ENCODE results near the gene PIP5K1B. TPM values are rescaled to one million over a fixed set of nuclear protein-coding genes. Genes with fewer than 3 reads are reported as not detected.

Gene PIP5K1B
- total and polyA plus RNA-seq, 2 of the 13 experiments (the other 11 are each of a cell fraction or from before 2014, with no cell fraction given): 15.8 to 17.5 TPM

DNA sequence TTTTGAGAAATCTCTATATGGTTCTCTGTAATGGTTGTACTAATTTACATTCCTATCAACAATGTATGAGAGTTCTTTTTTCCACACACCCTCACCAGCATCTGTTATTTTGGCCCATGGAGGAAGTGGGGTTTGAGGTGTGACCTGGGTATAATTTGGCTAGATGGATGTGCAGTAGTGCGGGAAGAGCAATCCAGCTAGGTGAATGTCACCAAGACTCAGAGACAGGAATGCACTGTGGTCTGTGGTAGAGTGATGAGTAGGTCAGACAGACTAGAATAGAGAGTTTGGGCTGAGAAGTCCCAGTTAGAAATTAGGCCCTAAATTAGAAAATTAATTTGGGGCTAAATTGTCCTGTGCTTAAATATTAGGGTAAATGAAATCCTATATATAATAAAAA lies 32.8 kb upstream of the PIP5K1B start:
- Histone ChIP-seq H3K4me1 (ENCODE audit: insufficient read depth, low read length) (peaks cover 3% of the 10 kb centered on the region), H3K36me3 (replicated peaks in 1 of 2; ENCODE audit: control insufficient read depth in 1 of 2, insufficient read depth in 2 of 2, low read length in 2 of 2) (no peaks in the 10 kb centered on the region), H4K20me1 (ENCODE audit: insufficient read depth, low read length) (no peaks in the 10 kb centered on the region), H3K27ac (ENCODE audit: extremely low read length, insufficient read depth, low read length) (no peak overlapping the region), H3K9me3 (ENCODE audit: low read length) (no peaks in the 10 kb centered on the region), H2AFZ (ENCODE audit: low read length) (no peak overlapping the region), H3K9ac (ENCODE audit: insufficient read depth, low read depth, low read length) (no peak overlapping the region), H3K4me2 (ENCODE audit: low read depth, low read length) (no peak overlapping the region), H3K27me3 (ENCODE audit: control insufficient read depth in 1 of 2, insufficient read depth in 2 of 2, low read length in 2 of 2) (peaks cover 1 to 41% of the 10 kb centered on the region in 2 experiments; a peak in 3 of 5 replicates), H3K79me2 (ENCODE audit: insufficient read depth, low read length) (no peaks in the 10 kb centered on the region), H3K4me3 (replicated peaks in 1 of 3; ENCODE audit: insufficient read depth in 1 of 3, low read depth in 2 of 3, low read length in 3 of 3) (no peak overlapping the region)
- in situ Hi-C loops (cut with HindIII; ENCODE audit: extremely low pct_ligation_motif_present, low pct_unique_long_range_greater_than_20kb): no loop called here
- no peak for DNase-seq (ENCODE audit: low spot score)
- 0% methylated on average over 1 of the region's 1 CpG for WGBS (ENCODE audit: low lambda C conversion rate)
- ChIA-PET POLR2A (no interaction called here), CTCF (ENCODE audit: low intra/inter-chr PET ratio, low total read pairs) (no interaction called here)
- BruUV-seq (replicated peaks): no TSS peak
- intact Hi-C loops (cut with micrococcal nuclease; ENCODE audit: unreplicated experiment): no loop called here
- FAIRE-seq: no peak
- ATAC-seq: no peak
- TF ChIP-seq, protein P1, sequence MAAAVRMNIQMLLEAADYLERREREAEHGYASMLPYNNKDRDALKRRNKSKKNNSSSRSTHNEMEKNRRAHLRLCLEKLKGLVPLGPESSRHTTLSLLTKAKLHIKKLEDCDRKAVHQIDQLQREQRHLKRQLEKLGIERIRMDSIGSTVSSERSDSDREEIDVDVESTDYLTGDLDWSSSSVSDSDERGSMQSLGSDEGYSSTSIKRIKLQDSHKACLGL (CRISPR knock-in tag; IDR thresholded peaks at IDR 0.05): no peak
- TF ChIP-seq, protein P2, sequence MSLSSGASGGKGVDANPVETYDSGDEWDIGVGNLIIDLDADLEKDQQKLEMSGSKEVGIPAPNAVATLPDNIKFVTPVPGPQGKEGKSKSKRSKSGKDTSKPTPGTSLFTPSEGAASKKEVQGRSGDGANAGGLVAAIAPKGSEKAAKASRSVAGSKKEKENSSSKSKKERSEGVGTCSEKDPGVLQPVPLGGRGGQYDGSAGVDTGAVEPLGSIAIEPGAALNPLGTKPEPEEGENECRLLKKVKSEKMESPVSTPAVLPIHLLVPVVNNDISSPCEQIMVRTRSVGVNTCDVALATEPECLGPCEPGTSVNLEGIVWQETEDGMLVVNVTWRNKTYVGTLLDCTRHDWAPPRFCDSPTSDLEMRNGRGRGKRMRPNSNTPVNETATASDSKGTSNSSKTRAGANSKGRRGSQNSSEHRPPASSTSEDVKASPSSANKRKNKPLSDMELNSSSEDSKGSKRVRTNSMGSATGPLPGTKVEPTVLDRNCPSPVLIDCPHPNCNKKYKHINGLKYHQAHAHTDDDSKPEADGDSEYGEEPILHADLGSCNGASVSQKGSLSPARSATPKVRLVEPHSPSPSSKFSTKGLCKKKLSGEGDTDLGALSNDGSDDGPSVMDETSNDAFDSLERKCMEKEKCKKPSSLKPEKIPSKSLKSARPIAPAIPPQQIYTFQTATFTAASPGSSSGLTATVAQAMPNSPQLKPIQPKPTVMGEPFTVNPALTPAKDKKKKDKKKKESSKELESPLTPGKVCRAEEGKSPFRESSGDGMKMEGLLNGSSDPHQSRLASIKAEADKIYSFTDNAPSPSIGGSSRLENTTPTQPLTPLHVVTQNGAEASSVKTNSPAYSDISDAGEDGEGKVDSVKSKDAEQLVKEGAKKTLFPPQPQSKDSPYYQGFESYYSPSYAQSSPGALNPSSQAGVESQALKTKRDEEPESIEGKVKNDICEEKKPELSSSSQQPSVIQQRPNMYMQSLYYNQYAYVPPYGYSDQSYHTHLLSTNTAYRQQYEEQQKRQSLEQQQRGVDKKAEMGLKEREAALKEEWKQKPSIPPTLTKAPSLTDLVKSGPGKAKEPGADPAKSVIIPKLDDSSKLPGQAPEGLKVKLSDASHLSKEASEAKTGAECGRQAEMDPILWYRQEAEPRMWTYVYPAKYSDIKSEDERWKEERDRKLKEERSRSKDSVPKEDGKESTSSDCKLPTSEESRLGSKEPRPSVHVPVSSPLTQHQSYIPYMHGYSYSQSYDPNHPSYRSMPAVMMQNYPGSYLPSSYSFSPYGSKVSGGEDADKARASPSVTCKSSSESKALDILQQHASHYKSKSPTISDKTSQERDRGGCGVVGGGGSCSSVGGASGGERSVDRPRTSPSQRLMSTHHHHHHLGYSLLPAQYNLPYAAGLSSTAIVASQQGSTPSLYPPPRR (CRISPR knock-in tag; IDR thresholded peaks at IDR 0.05; ENCODE audit: borderline replicate concordance): no peak
- TF ChIP-seq, protein P3, sequence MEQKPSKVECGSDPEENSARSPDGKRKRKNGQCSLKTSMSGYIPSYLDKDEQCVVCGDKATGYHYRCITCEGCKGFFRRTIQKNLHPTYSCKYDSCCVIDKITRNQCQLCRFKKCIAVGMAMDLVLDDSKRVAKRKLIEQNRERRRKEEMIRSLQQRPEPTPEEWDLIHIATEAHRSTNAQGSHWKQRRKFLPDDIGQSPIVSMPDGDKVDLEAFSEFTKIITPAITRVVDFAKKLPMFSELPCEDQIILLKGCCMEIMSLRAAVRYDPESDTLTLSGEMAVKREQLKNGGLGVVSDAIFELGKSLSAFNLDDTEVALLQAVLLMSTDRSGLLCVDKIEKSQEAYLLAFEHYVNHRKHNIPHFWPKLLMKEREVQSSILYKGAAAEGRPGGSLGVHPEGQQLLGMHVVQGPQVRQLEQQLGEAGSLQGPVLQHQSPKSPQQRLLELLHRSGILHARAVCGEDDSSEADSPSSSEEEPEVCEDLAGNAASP (CRISPR knock-in tag; IDR thresholded peaks at IDR 0.05; ENCODE audit: borderline replicate concordance): no peak
- TF ChIP-seq KDM5B (CRISPR knock-in tag; IDR thresholded peaks at IDR 0.05; ENCODE audit: borderline replicate concordance): no peak
- TF ChIP-seq KDM4B (CRISPR knock-in tag; IDR thresholded peaks at IDR 0.05): no peak
- TF ChIP-seq, protein P4, sequence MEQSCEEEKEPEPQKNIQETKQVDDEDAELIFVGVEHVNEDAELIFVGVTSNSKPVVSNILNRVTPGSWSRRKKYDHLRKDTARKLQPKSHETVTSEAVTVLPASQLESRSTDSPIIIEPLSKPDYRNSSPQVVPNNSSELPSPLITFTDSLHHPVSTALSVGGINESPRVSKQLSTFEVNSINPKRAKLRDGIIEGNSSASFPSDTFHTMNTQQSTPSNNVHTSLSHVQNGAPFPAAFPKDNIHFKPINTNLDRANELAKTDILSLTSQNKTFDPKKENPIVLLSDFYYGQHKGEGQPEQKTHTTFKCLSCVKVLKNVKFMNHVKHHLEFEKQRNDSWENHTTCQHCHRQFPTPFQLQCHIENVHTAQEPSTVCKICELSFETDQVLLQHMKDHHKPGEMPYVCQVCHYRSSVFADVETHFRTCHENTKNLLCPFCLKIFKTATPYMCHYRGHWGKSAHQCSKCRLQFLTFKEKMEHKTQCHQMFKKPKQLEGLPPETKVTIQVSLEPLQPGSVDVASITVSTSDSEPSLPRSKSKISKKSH (CRISPR knock-in tag; IDR thresholded peaks at IDR 0.05; ENCODE audit: borderline replicate concordance): no peak
- TF ChIP-seq ZNF205 (CRISPR knock-in tag; IDR thresholded peaks at IDR 0.05): no peak
- TF ChIP-seq, protein P5, sequence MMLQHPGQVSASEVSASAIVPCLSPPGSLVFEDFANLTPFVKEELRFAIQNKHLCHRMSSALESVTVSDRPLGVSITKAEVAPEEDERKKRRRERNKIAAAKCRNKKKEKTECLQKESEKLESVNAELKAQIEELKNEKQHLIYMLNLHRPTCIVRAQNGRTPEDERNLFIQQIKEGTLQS (CRISPR knock-in tag; IDR thresholded peaks at IDR 0.05): no peak
- TF ChIP-seq, protein P6, sequence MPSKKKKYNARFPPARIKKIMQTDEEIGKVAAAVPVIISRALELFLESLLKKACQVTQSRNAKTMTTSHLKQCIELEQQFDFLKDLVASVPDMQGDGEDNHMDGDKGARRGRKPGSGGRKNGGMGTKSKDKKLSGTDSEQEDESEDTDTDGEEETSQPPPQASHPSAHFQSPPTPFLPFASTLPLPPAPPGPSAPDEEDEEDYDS (CRISPR knock-in tag; IDR thresholded peaks at IDR 0.05): no peak
- no peak for TF ChIP-seq ZNF839 (CRISPR knock-in tag; IDR thresholded peaks at IDR 0.05; ENCODE audit: borderline replicate concordance)
- TF ChIP-seq, protein P7, sequence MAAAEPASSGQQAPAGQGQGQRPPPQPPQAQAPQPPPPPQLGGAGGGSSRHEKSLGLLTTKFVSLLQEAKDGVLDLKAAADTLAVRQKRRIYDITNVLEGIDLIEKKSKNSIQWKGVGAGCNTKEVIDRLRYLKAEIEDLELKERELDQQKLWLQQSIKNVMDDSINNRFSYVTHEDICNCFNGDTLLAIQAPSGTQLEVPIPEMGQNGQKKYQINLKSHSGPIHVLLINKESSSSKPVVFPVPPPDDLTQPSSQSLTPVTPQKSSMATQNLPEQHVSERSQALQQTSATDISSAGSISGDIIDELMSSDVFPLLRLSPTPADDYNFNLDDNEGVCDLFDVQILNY (CRISPR knock-in tag; conservative IDR thresholded peaks at IDR 0.05): no peak
